SK-N-MC (cell line): ENCODE measurements around the gene PCBP2.

ENCODE experiments used
- DNase-seq: peaks from one replicate; pipeline ENCODE4 v3.0.0-alpha.2; 2011; ENCODE audit warnings: low read depth, low spot score
- H3K27ac ChIP-seq: fragments of 200-600 bp; sonication (generic); 2 replicates; pipeline ENCODE4 v1.5.1; 2016; ENCODE audit warnings: mixed run types
- H3K36me3 ChIP-seq: fragments of 200-600 bp; sonication (generic); 2 replicates; pipeline ENCODE4 v1.6.1; 2017; ENCODE audit warnings: antibody characterized with exemption, low read length, mixed read lengths; ENCODE audit not compliant: insufficient read depth
- H3K4me3 ChIP-seq: fragments of 200-600 bp; sonication (generic); 2 replicates; pipeline ENCODE4 v1.5.1; 2016
- H3K9ac ChIP-seq: fragments of 200-600 bp; sonication (generic); 2 replicates; pipeline ENCODE4 v1.8.0; 2017; ENCODE audit warnings: mixed run types, mixed read lengths; ENCODE audit not compliant: insufficient read length
- H3K9me3 ChIP-seq: fragments of 200-600 bp; sonication (generic); 2 replicates; pipeline ENCODE4 v1.6.1; 2017; ENCODE audit warnings: low read depth, mild to moderate bottlenecking, antibody characterized with exemption, low read length, moderate library complexity, mixed read lengths
- EZH2 ChIP-seq: fragments of 200-600 bp; sonication (generic); IDR thresholded peaks from one replicate; pipeline ENCODE4 v1.6.1; 2017; ENCODE audit warnings: antibody characterized with exemption
- FOXP2 ChIP-seq: optimal IDR thresholded peaks from 2 replicates; pipeline ENCODE3; 2011; ENCODE audit warnings: mild to moderate bottlenecking, moderate library complexity; ENCODE audit not compliant: insufficient read depth; ENCODE audit errors: extremely low read length, control extremely low read depth
- POLR2AphosphoS5 ChIP-seq: IDR thresholded peaks from 2 replicates; pipeline ENCODE4 v1.6.1; 2012; ENCODE audit warnings: mild to moderate bottlenecking, low read depth, low read length, borderline replicate concordance

Gene PCBP2

GRCh38 chr12:53513712-53514410 is 62.0 kb downstream of the PCBP2 start:
- H3K4me3 ChIP-seq, result no peak overlapping the region
- no peak overlapping the region for H3K27ac ChIP-seq
- DNase-seq, result no peak
- TF ChIP-seq POLR2AphosphoS5 (no peak), FOXP2 (no peak), EZH2 (no peak)
- peak overlapping the region; percentile 34 for H3K9ac ChIP-seq
- H3K9me3 ChIP-seq, result no peaks in the 10 kb centered on the region
- peaks cover 49% of the 10 kb centered on the region for H3K36me3 ChIP-seq

- Histone ChIP-seq H3K27ac (0 out of 2 replicates have a peak overlapping the region, but pooled peaks have one; percentile 22), H3K4me3 (no peak overlapping the region), H3K9me3 (no peaks in the 10 kb centered on the region), H3K36me3 (peaks cover 55% of the 10 kb centered on the region), H3K9ac (no peak overlapping the region)
- no peak for TF ChIP-seq FOXP2
- TF ChIP-seq EZH2, result no peak
- no peak for TF ChIP-seq POLR2AphosphoS5
- DNase-seq, result no peak
These were observed 62.9 kb downstream of the PCBP2 start for GRCh38 chr12:53514628-53515290.

GRCh38 chr12:53515291-53515680 is 63.4 kb downstream of the PCBP2 start:
- no peak for TF ChIP-seq FOXP2
- TF ChIP-seq POLR2AphosphoS5, result no peak
- no peak for TF ChIP-seq EZH2
- peaks cover 59% of the 10 kb centered on the region for H3K36me3 ChIP-seq
- no peak for DNase-seq

GRCh38 chr12:53516758-53517455 is 65.0 kb downstream of the PCBP2 start:
- no peak overlapping the region for H3K9ac ChIP-seq
- no peak for TF ChIP-seq FOXP2
- DNase-seq, result no peak
- no peak overlapping the region for H3K27ac ChIP-seq
- peaks cover 70% of the 10 kb centered on the region for H3K36me3 ChIP-seq
- H3K4me3 ChIP-seq, result no peak overlapping the region
- no peaks in the 10 kb centered on the region for H3K9me3 ChIP-seq

More at GRCh38 chr12:53515291-53515680, 63.4 kb downstream of the PCBP2 start:
- Histone ChIP-seq H3K27ac (no peak overlapping the region), H3K4me3 (no peak overlapping the region), H3K9ac (no peak overlapping the region), H3K9me3 (no peaks in the 10 kb centered on the region)

GRCh38 chr12:53518381-53518780 is 66.5 kb downstream of the PCBP2 start:
- peaks cover 75% of the 10 kb centered on the region for H3K36me3 ChIP-seq
- H3K27ac ChIP-seq, result no peak overlapping the region

GRCh38 chr12:53523131-53523530 is 71.2 kb downstream of the PCBP2 start:
- no peak overlapping the region for H3K9ac ChIP-seq
- no peak for DNase-seq
- no peak overlapping the region for H3K27ac ChIP-seq
- H3K36me3 ChIP-seq, result peaks cover 48% of the 10 kb centered on the region
- TF ChIP-seq EZH2 (no peak), FOXP2 (no peak), POLR2AphosphoS5 (no peak)
- H3K4me3 ChIP-seq, result no peak overlapping the region
- no peaks in the 10 kb centered on the region for H3K9me3 ChIP-seq

More at GRCh38 chr12:53518381-53518780, 66.5 kb downstream of the PCBP2 start:
- no peak for DNase-seq
- no peak overlapping the region for H3K9ac ChIP-seq
- no peak overlapping the region for H3K4me3 ChIP-seq
- no peak for TF ChIP-seq FOXP2
- H3K9me3 ChIP-seq, result no peaks in the 10 kb centered on the region

- DNase-seq, result no peak
- H3K9ac ChIP-seq, result no peak overlapping the region
- no peaks in the 10 kb centered on the region for H3K9me3 ChIP-seq
- TF ChIP-seq POLR2AphosphoS5 (no peak), FOXP2 (no peak), EZH2 (no peak)
- peaks cover 42% of the 10 kb centered on the region for H3K36me3 ChIP-seq
- H3K27ac ChIP-seq, result no peak overlapping the region
- H3K4me3 ChIP-seq, result no peak overlapping the region
These were observed 72.6 kb downstream of the PCBP2 start for GRCh38 chr12:53524476-53524875.

GRCh38 chr12:53530061-53530460 is 78.2 kb downstream of the PCBP2 start:
- Histone ChIP-seq H3K4me3 (no peak overlapping the region), H3K9me3 (no peaks in the 10 kb centered on the region), H3K27ac (no peak overlapping the region), H3K9ac (no peak overlapping the region), H3K36me3 (peaks cover 42% of the 10 kb centered on the region)
- no peak for DNase-seq
- TF ChIP-seq FOXP2, result no peak
- no peak for TF ChIP-seq EZH2
- no peak for TF ChIP-seq POLR2AphosphoS5
